Ovary (tissue), 9 donors: ENCODE data around the gene WASF2. TPM values are rescaled to one million over a fixed set of nuclear protein-coding genes. Genes with fewer than 3 reads are reported as not detected.

Experiments
- DNase-seq, 5 donors: peaks; one replicate each; pipeline ENCODE4 v3.0.0-alpha.2; 2019 to 2020
- H3K27ac ChIP-seq, 2 donors: fragments of 200-600 bp; one replicate each; pipeline versions ENCODE4 v1.5.1 to v1.8.0; 2019 to 2022
- H3K27me3 ChIP-seq: fragments of 200-600 bp; one replicate; pipeline ENCODE4 v1.8.0; 2022
- H3K36me3 ChIP-seq: fragments of 200-600 bp; sonication (generic); one replicate; pipeline ENCODE4 v1.5.1; 2019
- H3K4me1 ChIP-seq: one replicate; pipeline ENCODE4 v1.8.1; 2013; ENCODE audit warnings: mild to moderate bottlenecking, moderate library complexity; ENCODE audit not compliant: insufficient read depth
- H3K4me3 ChIP-seq: fragments of 200-600 bp; sonication (generic); one replicate; pipeline ENCODE4 v1.5.1; 2017
- H3K9me3 ChIP-seq, 2 donors: fragments of 200-600 bp in 1 of 2; sonication (generic) in 1 of 2; one replicate each; pipeline versions ENCODE4 v1.5.1 to v1.8.1; 2013 to 2019; ENCODE audit warnings: mild to moderate bottlenecking in 1 of 2, moderate library complexity in 1 of 2
- EP300 ChIP-seq: sonication (generic); formaldehyde crosslinking; IDR thresholded peaks from one replicate; pipeline ENCODE4 v1.6.1; 2017; ENCODE audit warnings: antibody characterized with exemption
- POLR2A ChIP-seq: fragments of 450-650 bp; IDR thresholded peaks from one replicate; pipeline ENCODE4 v1.6.1; 2017; ENCODE audit warnings: antibody characterized with exemption, mild to moderate bottlenecking, moderate library complexity
- WGBS, 3 donors: extraction: QIAGEN DNeasy Blood & Tissue Kit in 1 of 3; methylation state at CpG; one replicate each; pipeline versions ENCODE4 v1.1.5 to v1.1.7; 2013 to 2017; 5-methylcytosine and 5-hydroxymethylcytosine counted together
- intact Hi-C, 4 donors: fragments of 100-400 bp; cut with DNase I; formaldehyde crosslinking; loops; one replicate each; pipeline versions ENCODE4 v1.11.0 to v1.15.1; 2022 to 2023
- polyA plus RNA-seq, 2 donors: library from polyadenylated mRNA; stranded (reverse); fragments of 200-250 nt in 1 of 2; fragments of 350-450 nt in 1 of 2; fragmentation: Illumina TruSeq in 1 of 2; extraction: RNeasy Lipid Tissue Mini Kit (QIAGEN cat#74804) in 1 of 2; gene quantifications; one replicate each; pipeline ENCODE4 v1.2.3, GENCODE V29; 2013 to 2014
- total RNA-seq, 7 donors: library from RNA; depleted of rRNA in 2 of 7; stranded (reverse); fragments of >200 nt in 2 of 7; fragmentation: NEBNext Ultra II Directional in 3 of 7; extraction: Animal tissue kit (Norgen Biotek cat#: 25700) in 3 of 7; gene quantifications; one replicate each; pipeline versions ENCODE4 v1.1.0 to v1.2.4, GENCODE V29; 2016 to 2023
- TF ChIP-seq, protein P1 (sequence below), 3 donors: fragments of 450-650 bp in 2 of 3; fragments of 200-600 bp in 1 of 3; IDR thresholded peaks; one replicate each; pipeline versions ENCODE4 v1.5.1 to v1.8.0; 2016 to 2022; ENCODE audit warnings: antibody characterized with exemption in 3 of 3, mild to moderate bottlenecking in 1 of 3
- donor health status: DM: no; HTN: no; CAD: no; lungs with moderate emphysema.
- donor health status: DM: no; HTN: no; CAD: no.
- donor health status: Bipolar disorder and iron deficiency.
- donor health status: DM: yes; HTN: yes; CAD: no.
- donor health status: DM: no; HTN: no; CAD: no.
- donor health status: DM: yes; HTN: yes; CAD: no.

WASF2 gene
- total and polyA plus RNA-seq, 9 donors = 28.0 to 233 (median 153) TPM

DNA sequence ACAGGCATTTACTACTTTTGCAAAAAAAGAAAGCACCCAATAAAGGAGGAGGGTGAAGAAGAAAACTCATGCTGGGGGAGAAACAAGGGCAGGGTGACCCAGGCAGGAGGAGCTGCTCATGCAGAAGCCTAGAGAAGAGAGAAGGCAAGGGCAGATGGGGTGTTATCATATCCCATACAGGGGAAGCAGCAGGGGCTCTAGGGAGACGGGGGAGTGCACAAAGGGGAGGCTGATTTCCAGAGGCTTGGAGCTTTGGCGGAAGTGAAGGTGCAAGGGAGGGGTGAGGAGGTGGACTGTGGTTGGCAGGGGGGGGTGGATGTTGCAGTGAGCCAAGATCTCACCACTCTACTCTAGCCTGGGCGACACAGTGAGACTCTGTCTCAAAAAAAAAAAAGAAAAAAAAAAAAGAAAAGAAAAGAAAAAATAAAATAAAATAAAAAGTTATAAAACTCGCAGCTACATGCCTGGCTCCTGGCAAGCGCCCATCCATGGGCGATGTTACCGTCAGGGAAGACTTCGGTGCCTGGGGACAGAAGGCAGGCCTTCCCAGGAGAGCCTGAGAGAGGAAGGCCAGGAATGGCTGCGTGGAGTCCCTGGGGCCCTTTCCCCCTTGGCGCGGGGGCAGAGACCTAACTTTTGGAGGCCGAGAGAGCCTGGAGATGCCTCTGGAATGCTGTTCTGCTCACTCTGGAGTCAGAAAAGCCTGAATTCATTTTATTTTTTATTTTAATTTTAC is 112.0 kb downstream of the WASF2 start:
- no peaks in the 10 kb centered on the region for H3K27me3 ChIP-seq
- H3K27ac ChIP-seq = no peak overlapping the region
- 33 to 40% (median 39%) methylated on average over 12 of the region's 12 CpGs for WGBS, 3 donors
- no peaks in the 10 kb centered on the region for H3K9me3 ChIP-seq
- TF ChIP-seq, protein P1, sequence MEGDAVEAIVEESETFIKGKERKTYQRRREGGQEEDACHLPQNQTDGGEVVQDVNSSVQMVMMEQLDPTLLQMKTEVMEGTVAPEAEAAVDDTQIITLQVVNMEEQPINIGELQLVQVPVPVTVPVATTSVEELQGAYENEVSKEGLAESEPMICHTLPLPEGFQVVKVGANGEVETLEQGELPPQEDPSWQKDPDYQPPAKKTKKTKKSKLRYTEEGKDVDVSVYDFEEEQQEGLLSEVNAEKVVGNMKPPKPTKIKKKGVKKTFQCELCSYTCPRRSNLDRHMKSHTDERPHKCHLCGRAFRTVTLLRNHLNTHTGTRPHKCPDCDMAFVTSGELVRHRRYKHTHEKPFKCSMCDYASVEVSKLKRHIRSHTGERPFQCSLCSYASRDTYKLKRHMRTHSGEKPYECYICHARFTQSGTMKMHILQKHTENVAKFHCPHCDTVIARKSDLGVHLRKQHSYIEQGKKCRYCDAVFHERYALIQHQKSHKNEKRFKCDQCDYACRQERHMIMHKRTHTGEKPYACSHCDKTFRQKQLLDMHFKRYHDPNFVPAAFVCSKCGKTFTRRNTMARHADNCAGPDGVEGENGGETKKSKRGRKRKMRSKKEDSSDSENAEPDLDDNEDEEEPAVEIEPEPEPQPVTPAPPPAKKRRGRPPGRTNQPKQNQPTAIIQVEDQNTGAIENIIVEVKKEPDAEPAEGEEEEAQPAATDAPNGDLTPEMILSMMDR (IDR thresholded peaks at IDR 0.05) = no peak
- TF ChIP-seq POLR2A (no peak), EP300 (no peak)
- DNase-seq = no peak
- intact Hi-C loops = no loop called here
- no peaks in the 10 kb centered on the region for H3K4me1 ChIP-seq
- H3K4me3 ChIP-seq = no peak overlapping the region
- no peaks in the 10 kb centered on the region for H3K36me3 ChIP-seq

DNA sequence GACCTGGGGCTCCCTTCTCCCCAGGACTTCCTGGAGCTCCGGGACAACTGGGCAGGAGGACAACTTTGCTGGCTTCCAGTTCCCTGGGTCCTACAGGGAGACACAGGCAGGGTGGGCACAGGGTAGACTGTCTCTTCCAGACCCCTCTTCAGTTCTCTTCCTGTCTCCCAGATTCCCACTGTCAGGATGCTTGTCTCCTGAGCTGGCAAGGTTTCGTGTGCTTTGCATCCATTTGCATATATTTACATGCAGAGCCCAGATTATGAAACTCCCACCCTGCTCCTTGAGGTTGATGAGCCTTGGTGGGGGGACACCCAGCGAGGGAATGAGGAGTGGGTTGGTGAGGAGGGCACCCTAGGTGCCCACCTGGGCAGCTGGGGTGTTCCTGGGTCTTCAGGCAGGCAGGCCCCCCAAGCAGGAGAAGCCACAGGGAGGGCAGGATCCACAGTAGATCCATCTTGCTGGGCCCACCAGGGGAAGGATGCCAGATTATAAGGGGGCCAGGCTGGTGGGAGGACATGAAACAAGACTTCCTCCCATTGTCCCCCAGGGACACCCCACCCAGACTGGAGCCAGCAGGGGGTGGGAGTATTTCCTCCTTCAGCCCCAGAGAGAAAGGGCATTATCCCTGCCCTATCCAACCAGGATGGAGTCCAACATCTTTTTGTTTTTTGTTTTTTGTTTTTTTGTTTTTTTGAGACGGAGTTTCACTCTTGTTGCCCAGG is 115.4 kb downstream of the WASF2 start, which contains the start of gene FCN3:
Gene FCN3, minus strand, starts transcription at position 463 of the 725 bp plus-strand sequence. Its CDS starts 6 bp downstream, at position 457.
- Histone ChIP-seq H3K27me3 (no peaks in the 10 kb centered on the region), H3K9me3 (no peaks in the 10 kb centered on the region), H3K36me3 (no peaks in the 10 kb centered on the region), H3K4me1 (no peaks in the 10 kb centered on the region), H3K27ac (no peak within 1 kb of the TSS), H3K4me3 (no peak within 1 kb of the TSS)
- DNase-seq = no peak
- TF ChIP-seq EP300 (no peak), POLR2A (no peak)
- TF ChIP-seq, protein P1 (IDR thresholded peaks at IDR 0.05) = no peak
- intact Hi-C loops = no loop called here
- WGBS, 3 donors = 69 to 81% (median 80%) methylated on average over 4 of the region's 4 CpGs

DNA sequence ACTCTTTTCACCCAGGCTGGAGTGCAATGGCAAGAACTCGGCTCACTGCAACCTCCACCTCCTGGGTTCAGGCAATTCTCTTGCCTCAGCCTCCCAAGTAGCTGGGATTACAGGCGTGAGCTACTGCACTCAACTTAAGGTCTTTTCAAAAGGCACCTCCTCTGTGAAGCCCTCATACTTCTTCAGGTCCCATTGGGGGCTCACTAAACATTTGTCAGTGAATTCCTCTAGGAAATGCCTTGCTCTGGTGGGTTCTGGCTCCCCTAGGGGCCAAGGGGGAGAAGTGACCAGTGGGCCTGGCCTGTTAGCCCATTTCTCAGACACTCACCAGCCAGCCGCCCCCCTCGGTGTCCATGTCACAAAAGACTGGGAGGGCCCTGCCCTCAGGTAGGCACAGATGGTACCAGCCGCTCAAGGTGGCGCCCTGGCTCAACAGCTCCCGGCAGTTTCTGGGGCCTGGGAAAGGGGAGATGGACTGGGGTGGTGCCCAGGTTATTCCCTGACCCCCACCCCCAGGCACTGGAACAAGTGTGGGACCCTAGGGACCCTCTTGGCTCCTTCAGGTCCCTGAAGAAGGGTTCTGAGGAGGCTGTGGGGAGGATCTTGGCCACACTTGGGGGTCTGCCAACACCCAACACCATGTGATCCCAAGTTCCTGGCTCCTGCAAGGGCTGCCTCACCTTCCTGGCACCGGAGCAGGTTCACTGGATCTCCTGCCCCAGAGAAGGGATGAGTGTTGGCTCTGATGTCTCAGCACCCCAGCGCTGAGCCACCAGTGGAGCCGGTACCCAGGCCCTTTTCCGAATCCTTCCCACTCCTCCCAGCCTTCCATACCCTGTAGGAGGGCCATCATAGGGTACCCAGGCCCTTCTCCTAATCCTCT is 116.9 kb downstream of the WASF2 start:
- WGBS, 3 donors = 83 to 84% (median 83%) methylated on average over 11 of the region's 11 CpGs

More for the DNA sequence above, 116.9 kb downstream of the WASF2 start:
- no peaks in the 10 kb centered on the region for H3K27me3 ChIP-seq
- no peaks in the 10 kb centered on the region for H3K36me3 ChIP-seq
- intact Hi-C loops = no loop called here
- H3K4me1 ChIP-seq = no peaks in the 10 kb centered on the region
- H3K9me3 ChIP-seq = no peaks in the 10 kb centered on the region
- DNase-seq = no peak
- H3K27ac ChIP-seq = no peak overlapping the region
- H3K4me3 ChIP-seq = no peak overlapping the region
- no peak for TF ChIP-seq POLR2A
- TF ChIP-seq EP300 = no peak
- TF ChIP-seq, protein P1 (IDR thresholded peaks at IDR 0.05) = no peak
